Upper lobe of left lung (tissue), 4 donors: Measurements from ENCODE around the gene SPRED3.

Source experiments
- CTCF ChIP-seq, 6 experiments: fragments of 450-650 bp in 4 of 6; fragments of 200-600 bp in 2 of 6; sonication (generic) in 2 of 6; IDR thresholded peaks; one replicate each; pipeline ENCODE4 v1.5.1; 2016 to 2019; ENCODE audit warnings: antibody characterized with exemption in 6 of 6
- POLR2A ChIP-seq, 4 donors: fragments of 450-650 bp; IDR thresholded peaks; one replicate each; pipeline ENCODE4 v1.5.1; 2016 to 2017; ENCODE audit warnings: antibody characterized with exemption in 4 of 4, mild to moderate bottlenecking in 2 of 4
- POLR2AphosphoS5 ChIP-seq, 2 donors: sonication (generic); formaldehyde crosslinking; IDR thresholded peaks; one replicate each; pipeline ENCODE4 v1.5.1; 2017; ENCODE audit warnings: antibody characterized with exemption in 2 of 2

GRCh38 chr19:38384209-38385027, 4.1 kb upstream of the SPRED3 start:
- no peak for TF ChIP-seq CTCF (IDR thresholded peaks at IDR 0.05)
- no peak for TF ChIP-seq POLR2A (IDR thresholded peaks at IDR 0.05)
- no peak for TF ChIP-seq POLR2AphosphoS5 (IDR thresholded peaks at IDR 0.05)
